ENCODE results near the gene MARK1.

Gene MARK1

GRCh38 chr1:220527908-220528678 is at the start of gene MARK1:
Gene MARK1 (plus strand): TSS chr1:220528136. CDS start chr1:220528823, 687 bp downstream.
- DNase-seq = peak; percentile 56

- DNase-seq = no peak
Observed at GRCh38 chr1:220483700-220484099, 44.2 kb upstream of the MARK1 start.

- DNase-seq = no peak
Observed at GRCh38 chr1:220484135-220484534, 43.8 kb upstream of the MARK1 start.

- DNase-seq = no peak
Observed at GRCh38 chr1:220485131-220485530, 42.8 kb upstream of the MARK1 start.

DNA sequence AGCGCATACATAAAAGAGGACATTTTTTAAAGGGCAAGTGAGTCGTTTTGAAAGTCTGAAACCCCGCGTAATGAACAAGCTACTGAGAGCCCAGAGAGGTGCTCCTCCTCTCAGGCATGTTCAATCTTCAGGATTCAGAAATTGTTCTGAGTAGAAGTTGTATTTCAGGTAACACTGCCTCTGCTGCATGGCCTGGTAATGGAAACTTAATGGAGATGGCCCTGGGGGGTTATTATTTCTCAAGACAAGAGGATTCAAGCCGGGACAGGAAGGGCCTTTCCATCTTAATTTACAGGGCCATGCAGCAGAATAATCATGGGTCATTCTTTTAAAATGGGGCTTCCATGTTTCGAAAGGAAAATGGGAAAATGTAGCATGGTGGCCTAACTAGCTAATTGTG is 42.1 kb upstream of the MARK1 start:
- no peak for DNase-seq

DNA sequence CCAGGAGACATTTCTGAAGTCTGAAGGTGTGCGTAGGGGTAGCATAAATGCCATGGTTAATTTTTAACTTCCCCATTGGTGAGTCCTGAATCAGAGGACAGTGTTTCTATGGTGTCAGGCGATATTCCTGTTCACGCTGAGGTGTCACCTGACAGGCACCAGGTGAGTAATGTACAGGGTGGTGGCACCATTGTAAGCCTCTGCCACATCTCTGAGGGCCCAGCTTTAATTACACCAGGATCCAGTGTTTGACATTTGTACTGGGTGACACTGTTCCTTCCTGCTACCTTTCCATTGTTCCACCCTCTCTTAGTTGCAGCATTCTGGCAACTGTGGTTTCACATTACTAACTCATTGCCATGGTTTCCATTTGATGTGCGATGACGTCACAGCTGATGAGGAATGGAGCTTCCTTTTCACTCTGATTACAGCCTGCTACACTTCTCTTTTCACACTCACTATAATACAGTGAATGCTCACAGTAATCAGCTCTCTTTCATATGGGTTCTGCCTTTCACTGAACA is 40.6 kb upstream of the MARK1 start:
- DNase-seq = no peak

- DNase-seq = no peak
Observed at GRCh38 chr1:220491891-220492290, 36.0 kb upstream of the MARK1 start.

DNA sequence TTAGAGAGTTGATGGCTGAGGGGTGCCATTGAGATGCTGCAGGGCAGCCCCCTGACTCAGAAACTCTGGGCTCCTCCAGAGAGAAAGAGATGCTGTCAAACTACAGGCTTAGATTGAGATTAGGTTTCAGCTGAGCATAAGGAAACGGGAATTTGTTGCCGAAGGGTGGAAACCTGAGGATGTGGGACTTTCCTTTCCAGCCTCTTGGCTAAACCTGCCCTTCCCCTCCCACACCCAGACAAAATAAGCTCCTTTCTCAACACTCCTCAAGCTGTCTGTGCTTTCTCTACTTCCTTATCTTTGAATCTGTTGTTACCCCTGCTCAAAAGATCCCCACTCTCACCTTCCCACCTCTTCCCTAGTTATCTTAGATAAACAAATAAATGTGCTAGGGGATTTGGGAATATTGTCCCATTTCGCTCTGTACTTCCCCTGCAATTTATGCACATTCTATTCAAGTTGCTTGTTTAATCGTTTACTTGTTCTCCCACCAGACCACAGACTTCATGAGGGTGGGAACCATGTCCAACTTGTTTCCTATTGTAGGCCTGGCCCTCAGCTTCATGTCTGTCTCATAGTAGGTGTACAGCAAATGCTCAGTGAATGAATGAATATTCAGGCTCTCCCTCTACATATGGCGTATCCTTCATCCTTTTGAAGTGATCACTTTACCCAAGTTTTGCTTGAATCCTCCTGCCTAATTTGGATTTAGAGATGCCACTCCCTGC is 30.6 kb upstream of the MARK1 start:
- no peak for DNase-seq

GRCh38 chr1:220498188-220498587 is 29.7 kb upstream of the MARK1 start:
- no peak for DNase-seq

DNA sequence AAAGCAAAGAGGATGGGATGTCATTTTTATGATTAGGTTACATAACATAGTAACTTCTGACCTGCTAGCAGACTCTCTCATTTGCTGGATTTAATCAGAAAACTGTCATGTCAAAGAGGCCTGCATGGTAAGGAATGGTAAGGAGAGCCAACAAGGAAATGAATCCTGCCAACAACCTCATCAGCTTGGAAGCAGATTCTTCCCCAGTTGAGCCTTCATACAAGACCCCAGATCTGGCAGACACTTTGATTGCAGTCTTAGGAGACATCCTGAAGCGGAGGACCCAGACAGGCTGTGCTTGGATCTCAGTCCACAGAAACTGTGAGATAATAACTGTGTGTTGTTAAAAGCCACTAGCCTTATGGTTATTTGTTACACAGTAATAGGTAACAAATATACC is 27.6 kb upstream of the MARK1 start:
- no peak for DNase-seq

- no peak for DNase-seq
Observed at GRCh38 chr1:220504329-220504728, 23.6 kb upstream of the MARK1 start.

DNA sequence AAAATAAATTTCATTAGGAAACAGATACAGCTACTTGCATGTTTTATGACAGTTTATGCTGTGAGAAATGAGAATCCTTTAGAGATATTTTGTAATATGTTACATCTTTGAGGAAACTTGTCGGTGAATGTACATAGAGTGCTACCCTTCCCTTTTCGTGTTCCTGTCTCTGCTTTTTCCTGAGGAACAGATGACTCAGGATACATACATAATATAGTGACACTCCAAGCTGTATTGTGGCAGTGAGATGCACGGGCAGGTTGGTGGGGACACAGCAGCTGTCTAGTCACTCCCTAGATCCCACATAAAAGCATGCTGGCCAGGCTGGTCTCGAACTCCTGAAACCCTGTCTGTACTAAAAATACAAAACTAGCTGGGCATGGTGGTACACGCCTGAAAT is 20.9 kb upstream of the MARK1 start:
- no peak for DNase-seq

GRCh38 chr1:220511179-220511578 is 16.8 kb upstream of the MARK1 start:
- no peak for DNase-seq

DNA sequence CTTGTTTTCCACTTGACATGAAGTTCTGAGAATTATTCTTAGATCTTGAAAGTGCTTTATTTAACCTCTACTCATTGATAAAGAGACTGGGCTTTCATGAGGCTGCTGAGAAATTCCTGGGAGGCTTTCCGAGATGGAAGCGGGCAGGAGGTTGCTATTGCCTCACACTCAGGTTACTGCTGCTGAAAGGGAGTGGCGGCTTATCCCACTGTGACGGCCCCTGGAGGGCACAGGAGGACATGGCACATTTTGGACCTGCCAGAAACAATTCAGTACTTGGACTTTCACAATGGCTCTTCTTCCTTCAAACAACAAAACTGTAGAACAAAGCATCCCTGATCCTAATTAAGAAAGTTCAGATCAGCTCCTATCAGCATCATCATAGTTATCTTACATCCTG is 16.2 kb upstream of the MARK1 start:
- no peak for DNase-seq

GRCh38 chr1:220513834-220514233 is 14.1 kb upstream of the MARK1 start:
- DNase-seq = no peak

DNA sequence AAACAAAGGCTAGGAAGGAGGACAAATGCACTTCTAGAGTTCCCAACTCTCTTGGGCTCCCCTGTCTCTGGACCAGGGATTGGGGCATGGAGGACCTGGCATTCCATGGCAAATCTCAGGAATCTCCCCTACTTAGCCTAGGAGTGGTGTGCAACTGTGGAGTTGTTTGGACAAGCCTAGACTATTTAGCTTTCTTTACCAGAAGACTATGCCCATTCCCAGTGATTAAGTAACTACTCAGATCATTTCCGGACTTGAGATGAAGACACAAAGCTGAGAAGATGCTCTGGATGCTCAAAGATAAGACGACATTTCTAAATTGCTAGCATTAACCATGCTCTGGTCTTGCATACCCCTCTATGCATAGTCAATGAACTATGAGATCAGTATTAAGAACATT is 13.7 kb upstream of the MARK1 start:
- DNase-seq = no peak

- DNase-seq = no peak
Observed at GRCh38 chr1:220516014-220516721, 11.8 kb upstream of the MARK1 start.

DNA sequence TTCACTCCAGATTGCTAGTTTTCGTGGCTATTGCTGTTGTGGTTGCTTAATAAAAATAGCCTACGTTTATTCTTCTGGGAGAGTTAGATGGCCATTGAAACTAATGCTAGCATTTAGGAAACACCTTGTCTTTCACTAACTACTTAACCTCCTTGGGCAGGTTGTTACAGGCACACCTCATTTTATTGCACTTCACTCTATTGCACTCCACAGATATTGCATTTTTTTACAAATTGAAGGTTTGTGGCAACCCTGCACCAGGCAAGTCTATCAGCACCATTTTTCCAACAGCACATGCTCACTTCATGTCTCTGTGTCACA is 11.3 kb upstream of the MARK1 start:
- no peak for DNase-seq

GRCh38 chr1:220521778-220522177 is 6.2 kb upstream of the MARK1 start:
- DNase-seq = no peak

DNA sequence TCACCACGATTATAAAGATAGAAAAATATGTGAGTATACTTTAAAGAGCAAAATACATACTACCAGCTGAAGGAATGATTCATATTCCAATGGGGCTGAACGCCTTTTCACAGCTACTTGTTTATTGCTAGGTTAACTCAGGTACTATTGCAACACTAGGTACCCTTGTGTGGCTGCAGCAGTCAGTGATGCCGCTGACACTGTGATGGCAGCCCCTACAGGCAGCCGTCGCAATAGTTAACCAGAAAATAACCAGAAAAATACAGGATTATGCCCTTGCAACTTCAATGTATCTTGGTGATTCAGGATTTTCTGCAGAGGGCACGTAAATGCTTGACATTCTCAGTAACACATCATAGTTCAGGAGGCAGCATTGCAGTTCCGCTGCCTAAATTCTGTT is 1.6 kb upstream of the MARK1 start:
- DNase-seq = no peak

GRCh38 chr1:220527279-220527907 is 543 bp upstream of the MARK1 start:
- DNase-seq = peak; percentile 53

DNA sequence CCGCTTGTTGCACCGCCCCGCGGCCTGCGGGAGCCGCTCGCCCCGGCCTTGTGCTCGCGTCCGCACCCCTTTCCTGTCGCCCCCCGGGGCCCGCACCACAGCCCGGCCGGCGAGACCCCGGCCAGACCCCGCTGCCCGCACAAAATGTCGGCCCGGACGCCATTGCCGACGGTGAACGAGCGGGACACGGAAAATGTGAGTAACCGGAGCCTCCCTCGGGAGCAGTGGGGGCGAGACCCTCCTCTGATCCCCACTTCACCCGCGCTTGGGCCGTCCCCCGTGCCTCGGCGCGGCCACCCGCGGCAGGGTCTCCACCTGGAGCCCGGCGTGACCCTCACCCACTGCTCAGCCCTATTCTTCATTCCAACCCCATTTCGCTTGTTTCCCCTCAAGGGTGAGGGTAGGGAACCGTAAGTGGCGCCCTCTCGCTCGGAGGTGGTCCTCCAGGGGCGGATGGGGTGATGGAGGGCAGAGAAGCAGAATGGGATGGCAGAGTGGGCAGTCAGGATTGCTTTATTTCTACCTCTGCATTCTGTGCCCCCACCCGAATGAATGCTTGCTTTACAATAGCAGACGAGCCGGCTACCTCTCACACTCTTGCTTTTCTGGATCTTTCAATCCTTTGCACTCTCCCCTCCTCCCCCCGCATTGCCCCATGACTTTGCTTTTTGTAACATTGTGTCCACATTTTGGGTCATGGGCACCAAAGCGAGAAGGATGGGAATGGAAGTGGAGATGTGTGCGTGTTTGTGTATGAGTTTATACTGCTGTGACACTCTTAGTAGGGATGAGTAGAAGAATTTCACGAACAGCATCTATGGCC is 954 bp downstream of the MARK1 start:
- peak; percentile 32 for DNase-seq

Data from midbrain (tissue), 1 donor.